Stomach (tissue), 4 donors: ENCODE data around the gene SCAF4.

ENCODE experiments used
- POLR2A ChIP-seq, 4 donors: fragments of 450-650 bp; IDR thresholded peaks; one replicate each; pipeline ENCODE4 v1.6.1; 2016; ENCODE audit warnings: antibody characterized with exemption in 4 of 4, control low read depth in 2 of 4, mild to moderate bottlenecking in 1 of 4, moderate library complexity in 1 of 4
- TF ChIP-seq, protein P1 (sequence below), 7 experiments: fragments of 450-650 bp in 4 of 7; fragments of 200-600 bp in 3 of 7; sonication (generic) in 3 of 7; IDR thresholded peaks; one replicate each; pipeline ENCODE4 v1.5.1; 2016 to 2019; ENCODE audit warnings: antibody characterized with exemption in 7 of 7, control low read depth in 2 of 7, mild to moderate bottlenecking in 1 of 7

DNA sequence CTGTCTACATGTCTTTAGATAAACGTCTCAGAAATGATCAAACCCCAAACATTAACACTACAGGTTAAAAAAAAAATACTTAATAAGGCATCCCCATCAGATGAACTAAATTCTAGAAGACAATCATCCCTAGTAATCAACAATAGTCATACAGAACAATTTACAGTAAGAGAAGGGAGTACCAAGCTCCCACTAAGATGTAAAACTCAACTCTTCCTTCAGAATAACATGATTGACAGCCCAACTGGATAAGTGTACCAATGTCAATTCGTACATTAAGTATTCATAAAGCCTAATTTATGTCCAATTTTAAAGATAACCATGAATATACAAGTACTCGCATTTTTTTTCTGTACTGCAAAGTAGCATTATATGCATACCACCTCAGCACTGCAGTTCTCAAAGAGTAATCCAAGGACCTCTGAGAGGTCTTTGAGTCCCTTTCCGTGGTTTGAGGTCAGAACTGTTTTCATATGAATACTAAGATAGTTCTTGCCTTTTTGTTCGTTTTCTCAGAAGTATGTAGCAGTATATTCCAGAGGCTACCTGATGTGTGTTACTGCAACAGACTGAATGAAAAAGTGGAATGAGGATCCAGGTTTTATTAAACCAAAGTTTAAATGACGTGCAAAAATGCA is 6.6 kb downstream of the SCAF4 start:
- no peak for TF ChIP-seq POLR2A (IDR thresholded peaks at IDR 0.05)
- TF ChIP-seq, protein P1, sequence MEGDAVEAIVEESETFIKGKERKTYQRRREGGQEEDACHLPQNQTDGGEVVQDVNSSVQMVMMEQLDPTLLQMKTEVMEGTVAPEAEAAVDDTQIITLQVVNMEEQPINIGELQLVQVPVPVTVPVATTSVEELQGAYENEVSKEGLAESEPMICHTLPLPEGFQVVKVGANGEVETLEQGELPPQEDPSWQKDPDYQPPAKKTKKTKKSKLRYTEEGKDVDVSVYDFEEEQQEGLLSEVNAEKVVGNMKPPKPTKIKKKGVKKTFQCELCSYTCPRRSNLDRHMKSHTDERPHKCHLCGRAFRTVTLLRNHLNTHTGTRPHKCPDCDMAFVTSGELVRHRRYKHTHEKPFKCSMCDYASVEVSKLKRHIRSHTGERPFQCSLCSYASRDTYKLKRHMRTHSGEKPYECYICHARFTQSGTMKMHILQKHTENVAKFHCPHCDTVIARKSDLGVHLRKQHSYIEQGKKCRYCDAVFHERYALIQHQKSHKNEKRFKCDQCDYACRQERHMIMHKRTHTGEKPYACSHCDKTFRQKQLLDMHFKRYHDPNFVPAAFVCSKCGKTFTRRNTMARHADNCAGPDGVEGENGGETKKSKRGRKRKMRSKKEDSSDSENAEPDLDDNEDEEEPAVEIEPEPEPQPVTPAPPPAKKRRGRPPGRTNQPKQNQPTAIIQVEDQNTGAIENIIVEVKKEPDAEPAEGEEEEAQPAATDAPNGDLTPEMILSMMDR (IDR thresholded peaks at IDR 0.05), result no peak
